Measurements from ENCODE around the gene PCDH9. TPM values are rescaled to one million over a fixed set of nuclear protein-coding genes. Genes with fewer than 3 reads are reported as not detected.

Gene PCDH9
- total RNA-seq, 1 experiment from 2014 or later: 5.8 TPM

GRCh38 chr13:66875264-66875663 is 354.9 kb downstream of the PCDH9 start:
- H3K36me3 ChIP-seq (ENCODE audit: insufficient read depth, low read length, poor library complexity, severe bottlenecking): no peaks in the 10 kb centered on the region
- no peak for DNase-seq (ENCODE audit: low spot score)
- no peak overlapping the region for H3K4me3 ChIP-seq (ENCODE audit: low read depth, low read length, poor library complexity, severe bottlenecking)
- CTCF ChIA-PET: no interaction called here
- H3K27me3 ChIP-seq (replicated peaks; ENCODE audit: insufficient read depth, low read depth, low read length, poor library complexity): no peaks in the 10 kb centered on the region
- H3K27ac ChIP-seq (ENCODE audit: low read depth, low read length, poor library complexity, severe bottlenecking): no peak overlapping the region
- H3K4me1 ChIP-seq (ENCODE audit: insufficient read depth, low read length, poor library complexity, severe bottlenecking): no peaks in the 10 kb centered on the region
- POLR2A ChIA-PET (ENCODE audit: low non-redundant PET): no interaction called here
- intact Hi-C loops (cut with micrococcal nuclease; ENCODE audit: unreplicated experiment): no loop called here
- TF ChIP-seq CTCF (conservative IDR thresholded peaks at IDR 0.05; ENCODE audit: low read depth, low read length) (no peak), EZH2 (IDR thresholded peaks at IDR 0.05; ENCODE audit: borderline replicate concordance, low read depth, low read length, poor library complexity, severe bottlenecking) (no peak)
- no peaks in the 10 kb centered on the region for H3K9me3 ChIP-seq (ENCODE audit: low read depth, low read length, poor library complexity, severe bottlenecking)
- BruUV-seq (replicated peaks): no TSS peak

GRCh38 chr13:66864627-66865026 is 365.5 kb downstream of the PCDH9 start:
- H3K4me3 ChIP-seq (ENCODE audit: low read depth, low read length, poor library complexity, severe bottlenecking): no peak overlapping the region
- intact Hi-C loops (cut with micrococcal nuclease; ENCODE audit: unreplicated experiment): no loop called here
- no peak for DNase-seq (ENCODE audit: low spot score)
- no TSS peak for BruUV-seq (replicated peaks)
- POLR2A ChIA-PET (ENCODE audit: low non-redundant PET): no interaction called here
- TF ChIP-seq EZH2 (IDR thresholded peaks at IDR 0.05; ENCODE audit: borderline replicate concordance, low read depth, low read length, poor library complexity, severe bottlenecking): no peak
- no peak for TF ChIP-seq CTCF (conservative IDR thresholded peaks at IDR 0.05; ENCODE audit: low read depth, low read length)
- H3K27me3 ChIP-seq (replicated peaks; ENCODE audit: insufficient read depth, low read depth, low read length, poor library complexity): no peaks in the 10 kb centered on the region
- H3K36me3 ChIP-seq (ENCODE audit: insufficient read depth, low read length, poor library complexity, severe bottlenecking): no peaks in the 10 kb centered on the region
- CTCF ChIA-PET: no interaction called here
- no peak overlapping the region for H3K27ac ChIP-seq (ENCODE audit: low read depth, low read length, poor library complexity, severe bottlenecking)
- no peaks in the 10 kb centered on the region for H3K9me3 ChIP-seq (ENCODE audit: low read depth, low read length, poor library complexity, severe bottlenecking)
- H3K4me1 ChIP-seq (ENCODE audit: insufficient read depth, low read length, poor library complexity, severe bottlenecking): no peaks in the 10 kb centered on the region

- intact Hi-C loops (cut with micrococcal nuclease; ENCODE audit: unreplicated experiment): no loop called here
- no peak for DNase-seq (ENCODE audit: low spot score)
- BruUV-seq (replicated peaks): no TSS peak
- TF ChIP-seq CTCF (conservative IDR thresholded peaks at IDR 0.05; ENCODE audit: low read depth, low read length): no peak
- no peak for TF ChIP-seq EZH2 (IDR thresholded peaks at IDR 0.05; ENCODE audit: borderline replicate concordance, low read depth, low read length, poor library complexity, severe bottlenecking)
- Histone ChIP-seq H3K27me3 (replicated peaks; ENCODE audit: insufficient read depth, low read depth, low read length, poor library complexity) (no peaks in the 10 kb centered on the region), H3K36me3 (ENCODE audit: insufficient read depth, low read length, poor library complexity, severe bottlenecking) (no peaks in the 10 kb centered on the region), H3K4me1 (ENCODE audit: insufficient read depth, low read length, poor library complexity, severe bottlenecking) (no peaks in the 10 kb centered on the region), H3K27ac (ENCODE audit: low read depth, low read length, poor library complexity, severe bottlenecking) (no peak overlapping the region), H3K9me3 (ENCODE audit: low read depth, low read length, poor library complexity, severe bottlenecking) (no peaks in the 10 kb centered on the region), H3K4me3 (ENCODE audit: low read depth, low read length, poor library complexity, severe bottlenecking) (no peak overlapping the region)
- ChIA-PET POLR2A (ENCODE audit: low non-redundant PET) (no interaction called here), CTCF (no interaction called here)
Measured at GRCh38 chr13:66860878-66861417, 369.2 kb downstream of the PCDH9 start.

Data from A673 (cell line).